Sigmoid colon (tissue), 3 donors: Measurements from ENCODE around the gene ADCY5.

Source experiments
- POLR2A ChIP-seq, 2 donors: fragments of 450-650 bp; IDR thresholded peaks; one replicate each; pipeline ENCODE4 v1.6.1; 2016; ENCODE audit warnings: antibody characterized with exemption in 2 of 2, mild to moderate bottlenecking in 2 of 2, moderate library complexity in 2 of 2
- TF ChIP-seq, protein P1 (sequence below), 4 experiments: fragments of 450-650 bp in 3 of 4; fragments of 200-600 bp in 1 of 4; IDR thresholded peaks; one replicate each; pipeline ENCODE4 v1.5.1; 2016 to 2019; ENCODE audit warnings: antibody characterized with exemption in 4 of 4, mild to moderate bottlenecking in 3 of 4, moderate library complexity in 2 of 4

- TF ChIP-seq POLR2A (IDR thresholded peaks at IDR 0.05), result no peak
- TF ChIP-seq, protein P1, sequence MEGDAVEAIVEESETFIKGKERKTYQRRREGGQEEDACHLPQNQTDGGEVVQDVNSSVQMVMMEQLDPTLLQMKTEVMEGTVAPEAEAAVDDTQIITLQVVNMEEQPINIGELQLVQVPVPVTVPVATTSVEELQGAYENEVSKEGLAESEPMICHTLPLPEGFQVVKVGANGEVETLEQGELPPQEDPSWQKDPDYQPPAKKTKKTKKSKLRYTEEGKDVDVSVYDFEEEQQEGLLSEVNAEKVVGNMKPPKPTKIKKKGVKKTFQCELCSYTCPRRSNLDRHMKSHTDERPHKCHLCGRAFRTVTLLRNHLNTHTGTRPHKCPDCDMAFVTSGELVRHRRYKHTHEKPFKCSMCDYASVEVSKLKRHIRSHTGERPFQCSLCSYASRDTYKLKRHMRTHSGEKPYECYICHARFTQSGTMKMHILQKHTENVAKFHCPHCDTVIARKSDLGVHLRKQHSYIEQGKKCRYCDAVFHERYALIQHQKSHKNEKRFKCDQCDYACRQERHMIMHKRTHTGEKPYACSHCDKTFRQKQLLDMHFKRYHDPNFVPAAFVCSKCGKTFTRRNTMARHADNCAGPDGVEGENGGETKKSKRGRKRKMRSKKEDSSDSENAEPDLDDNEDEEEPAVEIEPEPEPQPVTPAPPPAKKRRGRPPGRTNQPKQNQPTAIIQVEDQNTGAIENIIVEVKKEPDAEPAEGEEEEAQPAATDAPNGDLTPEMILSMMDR (IDR thresholded peaks at IDR 0.05), result no peak
These were observed 147.3 kb downstream of the ADCY5 start for GRCh38 chr3:123301331-123302184.
